ENCODE results near the gene AUTS2. TPM values are rescaled to one million over a fixed set of nuclear protein-coding genes. Genes with fewer than 3 reads are reported as not detected.

The AUTS2 gene
- total and polyA plus RNA-seq, 9 of the 15 experiments (the other 6 are each of a cell fraction or from before 2014, with no cell fraction given), result 0.58 TPM; not detected in 8

DNA sequence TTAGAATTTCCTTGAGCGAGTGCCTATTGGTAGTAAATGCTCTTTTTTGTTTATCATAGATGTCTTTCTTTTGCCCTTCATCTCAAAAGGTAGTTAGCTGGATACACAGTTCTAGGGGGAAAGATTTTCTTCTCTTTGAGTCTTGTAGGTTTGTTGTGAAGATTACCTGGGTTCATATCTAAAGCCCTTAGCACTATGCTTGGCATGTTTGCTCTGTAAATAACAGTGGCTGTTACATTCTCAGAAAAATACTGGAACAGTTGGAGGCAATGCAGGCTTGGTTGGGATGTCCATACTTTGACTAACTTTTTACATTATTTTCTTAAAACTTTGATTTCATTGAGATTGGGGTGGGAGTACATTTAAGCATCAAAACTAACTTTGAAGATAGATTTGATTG is 144.0 kb downstream of the AUTS2 start:
- ChIA-PET CTCF (ENCODE audit: low intra/inter-chr PET ratio) (no interaction called here), POLR2A (no interaction called here)
- no peak for ATAC-seq
- TF ChIP-seq RFX5 (IDR thresholded peaks at IDR 0.05; ENCODE audit: low read depth, low read length) (no peak), THRAP3 (IDR thresholded peaks at IDR 0.05; ENCODE audit: borderline replicate concordance) (no peak), SRSF3 (IDR thresholded peaks at IDR 0.05; ENCODE audit: insufficient read depth, low read length) (no peak), SMARCE1 (IDR thresholded peaks at IDR 0.05) (no peak), DMBX1 (CRISPR knock-in tag; IDR thresholded peaks at IDR 0.05; ENCODE audit: borderline replicate concordance) (no peak)
- Histone ChIP-seq H4K20me1 (replicated peaks; ENCODE audit: control insufficient read depth, insufficient read depth, low read length) (no peaks in the 10 kb centered on the region), H3K4me2 (ENCODE audit: insufficient read depth, low read length) (no peak overlapping the region), H3K79me2 (ENCODE audit: control insufficient read depth, insufficient read depth, low read length) (no peaks in the 10 kb centered on the region), H3K27me3 (ENCODE audit: control insufficient read depth in 2 of 2, insufficient read depth in 2 of 2, low read length in 2 of 2) (no peaks in the 10 kb centered on the region), H2AFZ (ENCODE audit: low read depth, low read length) (no peak overlapping the region), H3K9me3 (replicated peaks; ENCODE audit: control insufficient read depth, insufficient read depth, low read depth, low read length) (no peaks in the 10 kb centered on the region), H3K9ac (ENCODE audit: insufficient read depth in 1 of 2, low read depth in 2 of 2, low read length in 2 of 2) (no peak overlapping the region), H3K4me1 (replicated peaks in 1 of 2; ENCODE audit: control insufficient read depth in 2 of 2, insufficient read depth in 2 of 2, low read length in 2 of 2) (no peaks in the 10 kb centered on the region), H3K36me3 (ENCODE audit: control insufficient read depth, insufficient read depth, low read length) (no peaks in the 10 kb centered on the region), H3K4me3 (no peak overlapping the region), H3K27ac (ENCODE audit: extremely low read depth, low read depth, low read length) (no peak overlapping the region), H3K9me1 (ENCODE audit: control insufficient read depth, insufficient read depth, low read length) (no peaks in the 10 kb centered on the region)
- whole genome bisulfite sequencing (ENCODE audit: insufficient coverage, low coverage, missing lambda C conversion rate), result 0% methylated on average over 1 of the region's 1 CpG
- no TSS peak for BruUV-seq (replicated peaks)
- intact Hi-C loops (cut with micrococcal nuclease), result loop anchor here (10.0 kb wide), 1 partner anchor 63 kb away; no protein-coding TSS in a partner anchor
- in situ Hi-C loops (cut with MboI), result no loop called here
- FAIRE-seq, result no peak
- no peak for DNase-seq (ENCODE audit: extremely low read depth in 1 of 4, low spot score in 3 of 4)

DNA sequence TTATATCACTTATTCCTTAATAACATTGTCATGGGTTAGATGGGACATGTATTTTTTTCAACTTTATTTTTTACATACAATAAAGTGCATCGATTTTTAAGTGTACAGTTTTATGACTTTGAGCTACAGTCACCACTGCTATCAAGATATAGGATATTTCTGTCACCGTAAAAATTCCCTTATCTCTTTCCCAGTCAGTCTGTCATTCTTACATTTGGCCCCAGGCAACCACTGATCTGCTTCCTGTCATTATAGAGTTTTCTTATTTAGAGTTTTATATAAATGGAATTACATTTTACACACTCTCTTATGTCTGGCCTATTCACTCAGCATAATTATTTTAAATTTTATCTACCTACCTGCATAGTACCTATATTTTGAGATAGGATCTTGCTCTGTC is 145.2 kb downstream of the AUTS2 start:
- H3K79me2 ChIP-seq (ENCODE audit: control insufficient read depth, insufficient read depth, low read length), result no peaks in the 10 kb centered on the region
- H3K36me3 ChIP-seq (ENCODE audit: control insufficient read depth, insufficient read depth, low read length), result no peaks in the 10 kb centered on the region
- no peaks in the 10 kb centered on the region for H3K9me3 ChIP-seq (replicated peaks; ENCODE audit: control insufficient read depth, insufficient read depth, low read depth, low read length)
- POLR2A ChIA-PET, result interaction anchor here (0.7 kb wide), 1 partner anchor 37 kb away, joined by 3 read pairs; no protein-coding TSS in a partner anchor
- H2AFZ ChIP-seq (ENCODE audit: low read depth, low read length), result no peak overlapping the region
- 2% methylated on average over 2 of the region's 2 CpGs for WGBS (ENCODE audit: insufficient coverage, low coverage, missing lambda C conversion rate)
- H4K20me1 ChIP-seq (replicated peaks; ENCODE audit: control insufficient read depth, insufficient read depth, low read length), result no peaks in the 10 kb centered on the region
- DNase-seq (ENCODE audit: extremely low read depth in 1 of 4, low spot score in 3 of 4), result no peak
- no peak for FAIRE-seq
- H3K4me1 ChIP-seq (replicated peaks in 1 of 2; ENCODE audit: control insufficient read depth in 2 of 2, insufficient read depth in 2 of 2, low read length in 2 of 2), result no peaks in the 10 kb centered on the region
- no peaks in the 10 kb centered on the region for H3K27me3 ChIP-seq (ENCODE audit: control insufficient read depth in 2 of 2, insufficient read depth in 2 of 2, low read length in 2 of 2)
- no TSS peak for BruUV-seq (replicated peaks)
- in situ Hi-C loops (cut with MboI), result no loop called here
- intact Hi-C loops (cut with micrococcal nuclease), result loop anchor here (10.0 kb wide), 1 partner anchor 61 kb away; no protein-coding TSS in a partner anchor
- CTCF ChIA-PET (ENCODE audit: low intra/inter-chr PET ratio), result no interaction called here
- no peak overlapping the region for H3K27ac ChIP-seq (ENCODE audit: extremely low read depth, low read depth, low read length)
- H3K9ac ChIP-seq (ENCODE audit: insufficient read depth in 1 of 2, low read depth in 2 of 2, low read length in 2 of 2), result no peak overlapping the region
- no peak overlapping the region for H3K4me2 ChIP-seq (ENCODE audit: insufficient read depth, low read length)
- no peak for ATAC-seq
- H3K4me3 ChIP-seq, result no peak overlapping the region
- H3K9me1 ChIP-seq (ENCODE audit: control insufficient read depth, insufficient read depth, low read length), result no peaks in the 10 kb centered on the region
- TF ChIP-seq, protein P1, sequence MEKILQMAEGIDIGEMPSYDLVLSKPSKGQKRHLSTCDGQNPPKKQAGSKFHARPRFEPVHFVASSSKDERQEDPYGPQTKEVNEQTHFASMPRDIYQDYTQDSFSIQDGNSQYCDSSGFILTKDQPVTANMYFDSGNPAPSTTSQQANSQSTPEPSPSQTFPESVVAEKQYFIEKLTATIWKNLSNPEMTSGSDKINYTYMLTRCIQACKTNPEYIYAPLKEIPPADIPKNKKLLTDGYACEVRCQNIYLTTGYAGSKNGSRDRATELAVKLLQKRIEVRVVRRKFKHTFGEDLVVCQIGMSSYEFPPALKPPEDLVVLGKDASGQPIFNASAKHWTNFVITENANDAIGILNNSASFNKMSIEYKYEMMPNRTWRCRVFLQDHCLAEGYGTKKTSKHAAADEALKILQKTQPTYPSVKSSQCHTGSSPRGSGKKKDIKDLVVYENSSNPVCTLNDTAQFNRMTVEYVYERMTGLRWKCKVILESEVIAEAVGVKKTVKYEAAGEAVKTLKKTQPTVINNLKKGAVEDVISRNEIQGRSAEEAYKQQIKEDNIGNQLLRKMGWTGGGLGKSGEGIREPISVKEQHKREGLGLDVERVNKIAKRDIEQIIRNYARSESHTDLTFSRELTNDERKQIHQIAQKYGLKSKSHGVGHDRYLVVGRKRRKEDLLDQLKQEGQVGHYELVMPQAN (IDR thresholded peaks at IDR 0.05; ENCODE audit: borderline replicate concordance), result no peak
- TF ChIP-seq HBP1 (CRISPR knock-in tag; IDR thresholded peaks at IDR 0.05) (no peak), BHLHE40 (IDR thresholded peaks at IDR 0.05; ENCODE audit: low read length) (no peak), ZNF274 (IDR thresholded peaks at IDR 0.05; ENCODE audit: borderline replicate concordance, low read depth, low read length) (no peak), USF1 (CRISPR knock-in tag; IDR thresholded peaks at IDR 0.05) (no peak), GATAD2A (IDR thresholded peaks at IDR 0.05) (no peak), SMARCC2 (IDR thresholded peaks at IDR 0.05; ENCODE audit: low read depth) (no peak), CBX1 (IDR thresholded peaks at IDR 0.05; ENCODE audit: low read depth) (no peak)
